Measurements from ENCODE around the gene S100A10.

DNA sequence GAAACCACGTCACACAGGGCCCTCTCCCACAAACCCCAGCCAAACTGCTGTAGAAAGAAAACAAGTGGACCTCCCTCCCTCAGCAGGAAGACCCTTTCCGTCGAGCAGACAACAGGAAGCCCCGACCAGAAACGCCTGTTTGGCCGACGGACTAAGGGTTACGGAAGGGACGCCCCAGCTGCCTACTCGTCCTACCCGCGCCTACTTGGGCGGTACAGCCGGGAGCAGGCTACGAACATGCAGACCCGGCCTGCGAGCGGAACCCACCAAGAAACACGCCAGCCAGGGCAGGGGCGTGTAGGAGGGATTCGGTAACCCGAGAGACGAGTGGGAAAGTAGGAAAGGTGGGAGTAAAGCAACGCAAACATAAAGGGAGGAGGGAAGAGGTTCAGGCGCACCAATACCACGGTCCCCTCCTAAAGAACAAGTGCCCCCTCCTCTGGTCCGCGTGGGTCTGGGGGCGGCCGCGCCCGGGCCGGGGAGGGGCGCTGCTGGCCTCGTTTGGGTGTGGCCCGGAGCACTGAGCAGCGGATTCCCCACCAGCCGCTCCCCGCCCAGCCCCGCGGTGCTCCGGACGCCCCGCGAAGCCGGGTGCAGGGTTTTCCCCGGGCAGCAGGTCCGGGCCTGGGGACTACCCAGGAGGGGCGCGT is 450 bp downstream of the S100A10 start:
- TF ChIP-seq EZH2 (IDR thresholded peaks at IDR 0.05; ENCODE audit: low read length, unreplicated experiment) (no peak), CTCF (conservative IDR thresholded peaks at IDR 0.05; ENCODE audit: low read depth, low read length) (no peak)

All from PC-3 (cell line).